ENCODE data around the gene TRIM16.
"Not testable (repeated sequence)": the region's sequence is repeated elsewhere in the genome, so short reads cannot be mapped to it uniquely, and the experiment has no call there.

TRIM16 gene

DNA sequence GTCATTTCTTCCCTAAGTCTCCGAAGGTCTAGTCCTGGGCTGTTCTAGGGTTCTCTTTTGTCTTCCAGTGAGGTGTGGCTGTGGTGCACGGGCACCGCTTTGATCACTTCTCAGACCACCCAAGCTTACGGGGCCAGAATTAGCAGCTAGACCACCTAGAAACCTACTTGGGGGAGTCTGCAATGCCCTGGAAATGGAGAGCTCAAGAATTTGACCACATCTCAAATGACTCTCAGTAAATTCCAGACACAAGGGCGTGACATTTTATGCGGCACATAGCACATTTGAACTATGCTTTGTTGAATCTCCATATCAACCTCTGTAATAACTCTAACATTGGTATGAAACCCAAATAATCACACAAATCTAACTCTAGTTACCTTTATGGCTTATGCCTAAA, 24.9 kb downstream of the TRIM16 start:
- DNase-seq (ENCODE audit: low read depth in 1 of 2, low spot score in 1 of 2), result no peak

DNA sequence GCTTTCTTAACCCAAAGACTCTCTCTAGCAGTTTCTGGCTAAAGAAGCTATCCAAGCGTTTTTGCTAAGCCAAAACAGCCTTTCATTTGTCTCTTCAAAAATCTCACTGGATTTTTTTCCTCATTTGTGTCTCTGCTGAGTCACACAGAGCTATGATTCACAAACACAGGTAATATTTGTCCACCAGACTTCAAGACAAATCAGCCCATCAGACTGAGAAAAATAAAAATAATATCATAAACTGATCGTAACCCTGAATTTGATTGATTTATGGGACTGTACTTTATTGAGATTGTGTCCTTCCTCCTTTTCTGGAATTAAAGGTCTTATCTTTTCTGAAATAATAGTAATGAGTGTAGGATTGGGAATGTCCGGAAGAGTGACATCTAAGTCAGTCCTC, 25.8 kb downstream of the TRIM16 start:
- no peak for DNase-seq (ENCODE audit: low read depth in 1 of 2, low spot score in 1 of 2)

DNA sequence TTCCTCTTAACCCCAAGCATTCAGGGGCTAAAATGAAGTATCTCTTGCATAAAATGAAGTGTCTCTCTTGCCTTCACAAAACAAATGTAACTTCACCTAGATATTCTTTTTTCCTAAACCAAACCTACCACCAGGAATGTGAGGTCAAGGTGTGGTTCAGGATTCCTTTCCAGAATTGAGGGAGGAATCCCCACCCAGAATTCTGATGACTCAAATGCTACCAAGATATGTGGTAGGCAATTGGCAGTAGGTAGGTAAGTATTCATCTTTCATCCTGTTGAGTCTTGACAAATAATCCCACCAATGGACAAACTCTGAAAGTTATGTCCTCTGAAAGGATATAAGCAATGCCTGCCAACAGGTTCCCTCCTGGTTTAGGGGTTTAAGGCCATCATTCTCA, 26.2 kb downstream of the TRIM16 start:
- no peak for DNase-seq (ENCODE audit: low read depth in 1 of 2, low spot score in 1 of 2)

DNA sequence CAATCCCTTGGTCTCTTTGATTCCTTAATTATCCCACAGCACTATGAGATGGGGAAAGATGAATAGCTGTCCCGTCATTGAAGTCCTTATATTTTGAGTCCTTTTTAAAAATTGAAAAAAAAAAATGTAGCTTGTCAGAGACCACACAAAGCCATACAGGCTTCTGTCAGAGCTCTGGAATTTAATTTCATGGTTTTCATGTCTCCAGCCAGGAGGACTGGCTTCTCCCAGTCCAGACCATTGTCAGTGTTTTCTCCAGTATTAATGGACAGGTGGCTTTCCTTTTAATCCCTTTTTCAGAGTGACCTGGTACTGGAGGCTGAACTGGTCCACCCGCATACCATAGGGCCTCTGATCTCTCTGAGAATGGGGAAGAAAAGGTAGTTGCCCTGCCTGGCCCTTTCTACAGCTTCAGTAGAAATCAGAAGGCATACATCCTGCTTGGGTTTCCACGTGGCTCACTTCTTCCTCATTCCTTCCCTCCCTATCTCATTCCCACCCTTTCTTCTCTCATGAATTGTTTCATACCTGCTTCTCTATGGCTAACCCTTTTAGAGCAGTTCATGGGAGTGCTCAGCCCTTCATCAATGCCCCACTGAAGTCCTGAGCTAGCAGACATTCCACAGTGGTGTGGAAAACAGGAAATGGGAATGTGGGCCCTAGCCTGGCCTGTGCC, 29.1 kb downstream of the TRIM16 start:
- no peak for DNase-seq (ENCODE audit: low read depth in 1 of 2, low spot score in 1 of 2)

DNA sequence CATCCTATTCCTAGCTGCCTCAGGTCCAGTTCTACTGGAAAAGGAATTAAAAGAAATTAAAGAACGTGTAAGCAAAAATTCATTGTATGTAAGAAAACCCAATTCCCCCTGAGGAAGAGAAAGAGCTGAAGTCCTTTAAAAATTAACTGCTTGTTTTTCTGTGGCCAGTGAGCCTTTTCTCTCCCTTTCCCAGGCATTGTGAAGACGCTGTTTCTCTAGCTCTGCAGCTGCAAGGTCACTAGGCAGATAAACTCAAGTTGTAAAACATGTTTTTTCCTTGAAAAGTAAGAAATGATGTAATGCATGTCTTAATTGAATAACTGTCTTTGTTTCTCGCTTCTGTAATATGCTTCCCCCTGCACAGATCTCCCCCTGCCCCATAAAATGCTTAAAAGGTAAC, 29.7 kb downstream of the TRIM16 start:
- DNase-seq (ENCODE audit: low read depth in 1 of 2, low spot score in 1 of 2), result not testable (repeated sequence)

DNA sequence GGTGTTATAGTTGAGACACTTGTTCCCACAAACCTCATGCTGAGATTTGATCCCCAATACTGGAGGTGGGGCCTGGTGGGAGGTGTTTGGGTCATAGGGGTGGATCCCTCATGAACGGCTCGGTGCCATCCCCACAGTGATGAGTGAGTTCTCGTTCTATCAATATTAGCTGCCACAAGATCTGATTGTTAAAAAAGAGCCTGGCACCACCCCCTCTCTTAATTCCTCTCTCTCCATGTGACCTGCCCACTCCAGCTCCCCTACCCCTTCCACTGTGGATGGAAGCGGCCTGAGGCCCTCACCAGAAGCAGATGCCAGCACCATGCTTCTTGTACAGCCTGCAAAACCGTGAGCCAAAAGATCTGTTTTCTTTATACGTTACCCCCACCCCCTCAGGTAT, 31.2 kb downstream of the TRIM16 start:
- no peak for DNase-seq (ENCODE audit: low read depth in 1 of 2, low spot score in 1 of 2)

DNA sequence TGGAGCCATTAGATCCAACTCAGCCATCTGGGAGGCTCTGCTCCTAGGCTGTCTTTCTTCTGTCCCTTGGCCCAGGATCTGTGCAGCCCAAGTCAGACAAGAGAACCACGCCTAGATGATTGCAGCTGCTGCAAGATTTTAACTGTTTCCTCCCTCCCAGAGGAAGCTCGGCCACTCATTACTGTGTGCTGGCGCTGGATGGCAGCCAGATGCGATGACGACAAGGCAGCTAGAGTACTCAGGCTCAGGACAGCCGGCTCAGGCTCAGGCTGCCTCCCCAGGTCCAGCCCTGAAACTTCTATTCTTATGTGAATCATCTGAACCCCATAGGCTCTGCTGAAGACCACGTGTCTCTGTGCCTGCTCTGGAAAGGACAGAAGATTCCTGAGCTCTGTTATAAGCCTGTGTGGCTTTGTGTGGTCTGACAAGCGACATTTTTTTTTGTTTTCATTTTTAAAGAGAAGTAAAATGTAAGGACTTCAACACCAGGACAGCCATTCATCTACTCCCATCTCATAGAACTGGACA, 32.5 kb downstream of the TRIM16 start:
- no peak for DNase-seq (ENCODE audit: low read depth in 1 of 2, low spot score in 1 of 2)

DNA sequence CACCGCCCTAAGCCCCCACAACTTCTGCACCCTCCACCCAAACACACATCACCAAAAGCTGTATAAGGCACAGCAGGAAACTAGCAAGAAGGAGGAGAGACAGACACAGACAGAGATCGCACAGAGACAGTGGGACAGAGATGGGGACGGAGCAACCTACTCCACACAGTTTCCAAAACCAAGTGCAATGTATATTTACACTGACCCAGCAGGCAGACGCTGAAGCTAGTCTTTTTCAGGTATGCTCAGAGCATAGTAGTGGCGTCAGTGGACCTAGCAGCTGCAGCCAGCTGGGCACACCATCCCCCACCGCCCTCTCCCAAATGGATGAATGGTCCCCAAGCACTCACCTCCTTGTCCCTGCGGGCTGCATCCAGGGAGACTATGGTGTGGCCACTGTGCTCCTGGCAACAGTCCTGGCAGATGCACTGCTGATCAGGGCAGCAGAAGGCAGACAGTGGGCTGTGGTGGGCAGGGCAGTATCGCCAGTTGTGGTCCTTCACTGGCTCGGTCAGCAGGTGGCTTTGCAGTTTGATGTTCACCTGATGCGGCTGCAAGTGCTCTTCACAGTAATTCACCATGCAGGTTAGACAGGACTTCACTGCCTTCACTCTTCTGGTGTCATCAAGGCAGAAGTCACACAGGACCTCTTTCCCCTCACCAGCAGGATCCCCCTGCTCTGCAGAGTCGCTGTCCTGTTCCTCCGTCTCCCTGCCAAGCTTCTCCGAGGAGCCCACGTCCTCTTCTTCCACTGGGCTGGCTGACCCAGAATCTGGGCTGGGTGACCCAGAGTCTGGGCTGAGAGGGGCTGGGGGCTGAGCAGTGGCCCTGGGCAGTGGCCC, 33.1 kb downstream of the TRIM16 start:
- no peak for DNase-seq (ENCODE audit: low read depth in 1 of 2, low spot score in 1 of 2)

DNA sequence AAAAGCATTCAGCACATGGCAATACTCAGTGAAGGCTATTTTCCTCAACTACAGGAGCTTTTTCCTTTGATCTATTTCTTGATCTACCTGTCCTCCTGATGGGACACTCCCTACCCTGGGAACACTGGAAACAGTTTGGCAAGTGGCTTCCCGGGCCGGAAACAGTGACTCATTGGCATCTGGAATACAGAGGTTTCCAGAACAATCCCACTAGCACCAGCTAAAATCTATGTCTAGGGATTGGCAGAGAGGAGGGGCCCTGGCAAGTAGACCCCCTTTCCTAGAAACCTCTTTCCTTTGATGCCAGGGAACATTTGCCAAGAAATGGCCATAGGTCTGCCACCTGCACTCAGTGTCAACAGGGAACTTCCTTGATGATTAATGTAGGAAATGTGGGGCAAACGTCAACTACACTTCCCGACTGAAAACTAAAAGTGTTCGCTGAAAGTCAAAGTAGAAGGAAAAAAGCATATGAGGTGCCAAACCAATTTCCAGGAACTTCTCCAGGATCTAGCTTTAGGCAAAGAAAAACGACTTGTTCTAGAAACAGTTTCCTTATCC, 34.2 kb downstream of the TRIM16 start:
- no peak for DNase-seq (ENCODE audit: low read depth in 1 of 2, low spot score in 1 of 2)

DNA sequence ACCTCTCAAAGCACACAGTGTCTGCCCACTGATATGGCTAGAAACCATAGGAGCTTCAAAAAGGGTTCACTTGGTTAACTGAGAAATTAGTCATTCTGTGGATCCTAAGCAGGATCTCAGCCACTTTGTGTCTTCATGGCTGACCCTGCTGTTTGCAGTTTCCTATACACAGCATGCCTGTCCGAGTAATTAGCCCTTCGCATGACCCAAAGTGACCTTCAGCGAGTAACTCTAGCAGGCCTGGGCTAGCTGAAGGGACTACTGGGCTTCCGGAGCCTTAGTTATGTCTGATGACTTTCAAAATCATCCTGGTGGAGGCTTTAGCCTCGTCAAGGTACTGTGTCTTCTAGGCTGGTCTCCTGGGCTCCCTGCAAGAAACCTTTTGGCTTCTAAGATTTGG, 35.7 kb downstream of the TRIM16 start:
- DNase-seq (ENCODE audit: low read depth in 1 of 2, low spot score in 1 of 2), result no peak

DNA sequence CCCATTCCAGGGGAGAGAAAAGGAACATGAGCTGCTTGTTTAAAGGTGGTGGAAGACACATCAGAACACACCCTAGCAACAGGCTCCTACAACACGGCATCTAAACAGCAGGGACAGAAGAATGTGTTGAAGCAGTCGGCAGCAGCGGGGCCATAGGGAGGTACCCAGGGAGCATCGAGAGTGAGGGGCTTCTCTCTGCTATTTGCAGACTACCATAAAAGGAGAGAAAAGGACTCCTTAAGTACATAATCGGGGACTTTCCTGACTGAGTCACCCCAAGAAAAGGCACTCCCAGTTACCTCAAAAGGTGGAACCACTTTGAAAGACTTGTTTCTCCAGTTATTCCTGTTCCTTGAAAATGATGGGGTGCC, 38.2 kb downstream of the TRIM16 start:
- not testable (repeated sequence) for DNase-seq (ENCODE audit: low read depth in 1 of 2, low spot score in 1 of 2)

DNA sequence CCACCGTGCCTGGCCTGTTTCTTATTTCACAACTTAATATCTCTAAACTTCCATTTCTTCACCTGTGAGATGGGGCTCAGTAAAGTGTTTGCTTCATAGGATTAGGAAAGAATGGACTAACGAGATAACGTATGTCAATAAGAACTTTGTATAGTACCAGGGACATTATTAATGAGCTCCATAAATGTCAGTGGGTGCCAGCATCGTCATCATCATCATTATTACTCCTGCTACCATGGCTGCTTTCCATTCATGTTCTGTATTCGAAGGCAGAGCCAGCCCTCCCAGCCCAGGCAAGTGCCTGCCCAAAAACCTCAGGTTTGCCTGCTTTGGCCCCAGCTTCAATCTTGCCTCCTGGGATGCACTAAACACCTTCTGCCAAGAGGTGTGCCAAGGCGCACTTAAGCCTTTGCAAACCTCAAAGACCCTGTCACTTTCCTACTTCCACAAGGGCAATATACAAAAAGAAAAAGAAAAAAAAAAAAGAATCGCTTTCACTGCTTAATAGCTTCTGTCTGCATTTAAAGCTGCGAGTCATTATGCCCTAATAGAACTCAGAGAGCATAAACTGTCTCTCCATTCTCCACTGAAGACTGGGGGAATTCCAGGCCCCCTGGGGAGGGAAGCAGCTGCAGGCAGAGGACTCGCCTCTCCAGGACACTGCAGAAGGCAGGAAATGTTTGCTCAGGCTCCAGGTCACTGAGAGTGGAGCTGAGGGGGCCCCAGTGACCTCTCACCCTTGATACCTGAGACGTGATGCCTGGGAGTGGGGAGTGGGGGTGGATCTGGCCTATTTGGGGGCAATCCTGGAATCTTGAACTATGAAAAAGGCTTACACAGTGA, 38.8 kb downstream of the TRIM16 start:
- DNase-seq (ENCODE audit: low read depth in 1 of 2, low spot score in 1 of 2), result not testable (repeated sequence)

DNA sequence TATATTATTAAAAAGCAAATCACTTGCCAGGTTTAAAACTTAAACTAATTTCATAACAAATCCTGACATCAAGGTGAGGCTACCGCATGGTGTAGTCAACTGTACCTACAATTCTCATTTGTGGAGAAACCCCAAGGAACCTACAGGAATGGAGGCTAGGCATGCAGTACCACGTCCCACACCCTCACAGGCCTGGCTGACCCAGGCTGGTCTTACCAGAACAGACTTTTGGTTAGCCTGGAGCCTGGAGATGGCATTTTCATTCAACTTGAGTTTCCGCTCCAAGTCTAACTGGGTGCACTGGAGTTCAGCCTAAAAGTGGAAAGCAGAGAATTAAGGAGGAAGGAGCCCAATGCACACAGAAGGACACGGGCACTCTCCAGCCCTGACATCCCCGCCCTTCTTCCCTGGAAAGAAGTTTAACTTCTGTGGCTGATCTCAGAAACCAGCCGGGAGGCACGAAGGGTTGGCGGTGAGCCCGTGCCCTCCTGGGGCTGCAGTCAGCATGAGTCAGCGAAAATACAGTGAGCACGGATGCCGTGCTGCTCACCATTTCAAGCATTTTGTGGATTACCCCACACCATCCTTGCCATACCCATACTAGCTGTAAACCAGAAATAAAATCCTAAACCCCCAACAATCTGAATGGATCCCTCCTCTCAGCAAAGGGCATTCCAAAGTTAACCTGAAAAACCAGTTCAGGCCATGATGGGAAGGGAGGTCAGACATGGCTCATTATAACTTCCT, 41.4 kb downstream of the TRIM16 start:
- DNase-seq (ENCODE audit: low read depth in 1 of 2, low spot score in 1 of 2), result not testable (repeated sequence)

DNA sequence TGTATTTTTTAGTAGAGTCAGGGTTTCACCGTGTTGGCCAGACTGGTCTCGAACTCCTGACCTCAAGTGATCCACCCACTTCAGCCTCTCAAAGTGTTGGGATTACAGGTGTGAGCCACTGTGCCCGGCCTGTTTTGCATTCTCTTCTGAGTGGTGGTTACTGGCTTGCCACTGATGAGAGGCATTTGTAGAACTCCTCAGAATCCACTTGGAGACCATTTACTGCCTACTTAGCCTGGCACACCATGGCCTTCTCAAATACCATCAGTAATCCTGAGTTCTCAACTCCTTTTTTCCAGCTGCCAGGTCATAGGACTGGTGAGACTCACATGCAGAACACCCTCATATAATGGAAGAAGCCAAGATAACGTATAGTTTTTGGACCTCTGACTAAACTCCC, 42.1 kb downstream of the TRIM16 start:
- DNase-seq (ENCODE audit: low read depth in 1 of 2, low spot score in 1 of 2), result not testable (repeated sequence)

DNA sequence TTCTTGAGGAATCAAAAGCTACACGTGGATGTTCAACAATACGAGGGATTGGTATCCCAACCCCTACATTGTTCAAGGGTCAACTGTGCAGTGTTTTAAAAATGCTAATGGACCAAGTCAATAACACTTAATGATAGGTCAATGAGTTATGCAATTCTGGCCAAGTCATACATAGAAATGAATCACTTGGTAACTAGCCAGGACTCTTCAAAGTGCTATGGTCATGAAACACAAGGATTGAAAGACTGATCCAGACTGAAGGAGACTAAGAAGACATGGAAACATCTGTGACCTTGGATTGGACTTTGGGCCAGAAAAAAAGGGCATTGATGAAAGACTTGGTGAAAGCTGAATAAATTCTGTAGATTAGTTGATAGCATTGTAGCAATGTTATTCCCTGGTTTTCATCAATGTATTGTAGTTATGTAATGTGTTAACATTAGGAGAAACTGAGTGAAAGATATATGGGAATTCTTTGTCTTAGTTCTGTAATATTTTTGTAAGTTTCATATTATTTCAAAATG, 53.1 kb downstream of the TRIM16 start:
- DNase-seq (ENCODE audit: low read depth in 1 of 2, low spot score in 1 of 2), result not testable (repeated sequence)

DNA sequence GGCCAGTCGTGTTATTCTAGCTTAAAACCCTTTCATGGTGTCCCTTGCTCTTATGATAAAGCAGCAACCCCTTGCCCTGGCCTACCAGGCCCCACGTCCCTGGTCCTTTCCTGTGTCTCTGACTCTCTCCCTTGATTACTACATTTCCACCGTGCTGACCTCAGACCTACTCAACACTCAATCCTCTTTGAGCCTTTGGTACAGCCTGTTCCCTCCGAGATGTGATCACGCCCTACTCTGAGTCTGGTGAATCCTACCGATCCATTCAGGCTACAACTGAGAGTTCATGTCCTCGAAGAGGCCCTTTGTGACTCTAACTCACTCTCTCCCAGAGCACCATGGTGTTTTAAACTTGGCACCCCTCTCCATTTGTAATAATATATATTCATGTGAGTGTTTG, 54.1 kb downstream of the TRIM16 start:
- DNase-seq (ENCODE audit: low read depth in 1 of 2, low spot score in 1 of 2), result not testable (repeated sequence)

DNA sequence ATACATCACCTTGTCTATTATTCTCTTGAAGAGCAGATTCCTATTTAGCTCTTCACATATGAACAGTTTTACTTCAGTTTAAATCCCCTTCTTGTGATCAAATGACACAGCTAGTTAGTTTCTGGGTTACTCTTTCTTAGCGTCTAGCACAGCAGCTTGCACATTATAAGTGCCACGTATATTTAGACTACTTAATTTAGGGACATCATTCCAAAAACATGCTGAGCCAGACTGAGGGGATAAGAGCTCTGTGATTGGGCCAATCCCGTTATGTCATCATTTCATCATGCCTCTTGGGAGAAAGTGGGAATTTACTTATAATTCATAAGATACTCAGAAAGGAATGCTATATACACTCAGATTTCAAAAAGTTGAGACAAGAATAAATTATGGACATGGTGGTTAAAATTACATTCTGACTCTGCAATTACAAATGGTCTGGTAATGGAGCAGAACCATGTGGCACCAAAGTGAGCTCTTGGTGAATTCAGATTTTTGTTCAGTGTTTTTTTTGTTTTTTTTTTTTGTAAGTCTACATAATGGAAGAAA, 60.4 kb downstream of the TRIM16 start:
- DNase-seq (ENCODE audit: low read depth in 1 of 2, low spot score in 1 of 2), result not testable (repeated sequence)

DNA sequence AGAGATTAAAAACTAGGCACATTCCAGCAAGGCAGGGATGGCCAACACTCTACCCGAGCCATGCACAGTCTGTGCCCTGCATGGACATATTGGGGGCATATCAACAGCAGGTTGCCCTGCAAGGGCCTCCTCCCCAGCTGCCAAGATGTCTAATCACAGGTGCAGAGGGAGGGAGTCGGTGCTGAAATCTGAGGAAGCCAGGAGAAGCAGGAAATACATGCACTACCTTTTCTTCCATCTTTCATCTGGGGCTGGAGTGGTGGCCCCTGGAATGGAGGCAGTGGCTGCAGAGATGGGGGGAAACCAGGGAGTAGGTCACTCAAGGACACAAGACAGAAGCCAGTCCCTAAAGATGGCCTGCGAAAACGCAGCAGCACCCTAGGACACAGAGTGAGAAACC, 60.9 kb downstream of the TRIM16 start:
- not testable (repeated sequence) for DNase-seq (ENCODE audit: low read depth in 1 of 2, low spot score in 1 of 2)

DNA sequence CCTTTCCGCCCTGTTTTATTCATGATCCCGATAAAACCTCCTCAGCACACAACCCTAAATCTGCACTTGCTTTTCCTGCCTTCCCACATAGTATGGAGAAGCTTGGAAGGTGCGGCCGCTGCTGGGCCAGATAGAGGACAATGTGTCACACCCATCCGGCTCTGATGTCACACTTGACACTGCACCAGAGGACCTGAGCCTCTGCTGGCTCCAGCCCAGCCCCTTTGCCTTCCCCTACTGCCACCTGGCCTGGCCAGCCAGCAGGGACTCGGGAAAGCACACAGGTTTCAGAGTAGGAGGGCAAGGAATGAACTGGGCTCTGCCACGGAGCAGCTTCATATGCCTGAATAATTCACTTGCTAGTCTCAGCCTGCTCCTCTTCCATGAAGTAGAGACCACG, 62.0 kb downstream of the TRIM16 start:
- not testable (repeated sequence) for DNase-seq (ENCODE audit: low read depth in 1 of 2, low spot score in 1 of 2)
